Esophagus squamous epithelium (tissue), 4 donors: ENCODE results near the gene ANKRD11.

Source experiments
- CTCF ChIP-seq, 6 experiments: fragments of 450-650 bp in 4 of 6; fragments of 200-600 bp in 2 of 6; sonication (generic) in 2 of 6; IDR thresholded peaks; one replicate each; pipeline ENCODE4 v1.5.1; 2016 to 2019; ENCODE audit warnings: antibody characterized with exemption in 6 of 6, mild to moderate bottlenecking in 4 of 6, moderate library complexity in 4 of 6
- POLR2A ChIP-seq, 4 donors: fragments of 450-650 bp; IDR thresholded peaks; one replicate each; pipeline ENCODE4 v1.6.1; 2017; ENCODE audit warnings: antibody characterized with exemption in 4 of 4, mild to moderate bottlenecking in 4 of 4, moderate library complexity in 3 of 4

GRCh38 chr16:89343501-89344457 is 146.6 kb downstream of the ANKRD11 start:
- TF ChIP-seq CTCF (IDR thresholded peaks at IDR 0.05) (no peak), POLR2A (IDR thresholded peaks at IDR 0.05) (no peak)
